HepG2 (cell line): Measurements from ENCODE around the gene MPC1. TPM values are rescaled to one million over a fixed set of nuclear protein-coding genes. Genes with fewer than 3 reads are reported as not detected.

Source experiments
- ATAC-seq: fragments of 200-7000 bp; cut with Tn5 transposase; 3 replicates; pipeline ENCODE4 v1.9.1; 2020; ENCODE audit warnings: mild to moderate bottlenecking, moderate library complexity
- BruUV-seq: library from RNA; stranded (reverse); fragments of 400-500 nt; replicated peaks from 2 replicates; lab custom pipeline; 2021; lab: Mats Ljungman, UMichigan
- CTCF ChIA-PET: fragments of 300-600 bp; formaldehyde crosslinking; extraction: SDS; loops from one replicate; lab custom pipeline; 2021; ENCODE audit warnings: low total read pairs, inconsistent platforms, low intra/inter-chr PET ratio; lab: Yijun Ruan, JAX
- POLR2A ChIA-PET: fragments of 350-600 bp; sonication (Branson Sonifier 250); formaldehyde crosslinking; loops from one replicate; lab custom pipeline; 2020; ENCODE audit warnings: antibody characterized with exemption, inconsistent platforms; lab: Yijun Ruan, JAX
- DNase-seq: peaks from one replicate; pipeline ENCODE4 v3.0.0-alpha.2; 2015; ENCODE audit warnings: low spot score
- FAIRE-seq: peaks from 3 replicates; lab custom pipeline; 2011; peaks lifted over from hg19 to GRCh38; lab: Jason Lieb, UNC
- H2AFZ ChIP-seq: one replicate; pipeline ENCODE4 v1.6.1; 2011; ENCODE audit warnings: low read length, inconsistent platforms
- H3K27ac ChIP-seq: fragments of 300-600 bp; 3 replicates; pipeline ENCODE4 v1.8.0; 2011; ENCODE audit warnings: mixed run types, mild to moderate bottlenecking, mixed read lengths, low read length, inconsistent platforms; ENCODE audit not compliant: insufficient read depth; ENCODE audit errors: extremely low read length
- H3K27me3 ChIP-seq, 2 experiments: fragments of 200-600 bp in 1 of 2; 2 replicates in 1 of 2; 3 replicates in 1 of 2; pipeline versions ENCODE4 v1.6.0 to v1.8.0; 2011; ENCODE audit warnings: low read length in 2 of 2, mild to moderate bottlenecking in 2 of 2, moderate library complexity in 2 of 2, inconsistent platforms in 1 of 2; ENCODE audit not compliant: insufficient read depth in 2 of 2, control insufficient read depth in 1 of 2
- H3K36me3 ChIP-seq, 2 experiments: fragments of 200-600 bp in 1 of 2; replicated peaks in 1 of 2; 2 replicates in 1 of 2; 3 replicates in 1 of 2; pipeline versions ENCODE4 v1.5.1 to v1.8.0; 2011; ENCODE audit warnings: low read length in 2 of 2, inconsistent platforms in 1 of 2; ENCODE audit not compliant: insufficient read depth in 2 of 2, control insufficient read depth in 1 of 2
- H3K4me1 ChIP-seq: 2 replicates; pipeline ENCODE4 v1.5.1; 2012; ENCODE audit warnings: low read length, inconsistent platforms; ENCODE audit not compliant: insufficient read depth
- H3K4me2 ChIP-seq: 2 replicates; pipeline ENCODE4 v1.6.0; 2011; ENCODE audit warnings: low read depth, low read length, inconsistent platforms
- H3K4me3 ChIP-seq, 3 experiments: fragments of 200-600 bp in 1 of 3; sonication (generic), shearing (Covaris generic) in 1 of 3; replicated peaks in 1 of 3; 2 replicates each; pipeline ENCODE4 v1.5.1; 2011 to 2016; ENCODE audit warnings: low read length in 3 of 3, inconsistent platforms in 2 of 3, low read depth in 2 of 3, mild to moderate bottlenecking in 2 of 3, control low read depth in 1 of 3, mixed read lengths in 1 of 3; ENCODE audit not compliant: insufficient read depth in 1 of 3
- H3K79me2 ChIP-seq: one replicate; pipeline ENCODE4 v1.6.1; 2011; ENCODE audit warnings: low read length, inconsistent platforms; ENCODE audit not compliant: insufficient read depth
- H3K9ac ChIP-seq: 2 replicates; pipeline ENCODE4 v1.6.0; 2011; ENCODE audit warnings: mild to moderate bottlenecking, low read depth, low read length, inconsistent platforms; ENCODE audit not compliant: insufficient read depth
- H3K9me3 ChIP-seq: 2 replicates; pipeline ENCODE4 v1.5.1; 2012; ENCODE audit warnings: mild to moderate bottlenecking, low read length
- H4K20me1 ChIP-seq: 2 replicates; pipeline ENCODE4 v1.6.0; 2011; ENCODE audit warnings: inconsistent platforms, mild to moderate bottlenecking, low read length, moderate library complexity; ENCODE audit not compliant: insufficient read depth
- ADNP ChIP-seq: sonication (generic); formaldehyde crosslinking; IDR thresholded peaks from 2 replicates; pipeline ENCODE4 v1.4.0; 2020; ENCODE audit warnings: missing genetic modification reagents
- GATAD1 ChIP-seq: IDR thresholded peaks from 2 replicates; pipeline ENCODE4 v1.6.1; 2016; ENCODE audit warnings: missing genetic modification reagents, missing compliant biosample characterization
- NFATC3 ChIP-seq: sonication (generic); formaldehyde crosslinking; IDR thresholded peaks from 2 replicates; pipeline ENCODE4 v1.5.1; 2020; ENCODE audit warnings: mild to moderate bottlenecking, missing genetic modification reagents
- NRL ChIP-seq: sonication (generic); formaldehyde crosslinking; IDR thresholded peaks from 2 replicates; pipeline ENCODE4 v1.5.0; 2020; ENCODE audit warnings: missing genetic modification reagents, mild to moderate bottlenecking, moderate library complexity, borderline replicate concordance
- PHF21A ChIP-seq: sonication (generic); formaldehyde crosslinking; IDR thresholded peaks from 2 replicates; pipeline ENCODE4 v1.5.0; 2020; ENCODE audit warnings: mild to moderate bottlenecking, missing genetic modification reagents
- ZFP1 ChIP-seq: IDR thresholded peaks from 2 replicates; pipeline ENCODE4 v1.6.1; 2016
- ZNF121 ChIP-seq: sonication (generic); formaldehyde crosslinking; IDR thresholded peaks from 2 replicates; pipeline ENCODE4 v1.5.0; 2020; ENCODE audit warnings: mild to moderate bottlenecking, missing genetic modification reagents
- ZNF513 ChIP-seq: sonication (generic); formaldehyde crosslinking; conservative IDR thresholded peaks from 2 replicates; pipeline ENCODE4 v1.5.0; 2020; ENCODE audit warnings: missing genetic modification reagents
- WGBS: methylation state at CpG from one replicate; pipeline ENCODE4 v1.1.6; 2017; ENCODE audit warnings: low lambda C conversion rate; 5-methylcytosine and 5-hydroxymethylcytosine counted together
- in situ Hi-C: cut with HindIII; loops from 2 replicates; pipeline ENCODE4 v1.10.0; 2017; ENCODE audit warnings: low pct_unique_long_range_greater_than_20kb; ENCODE audit not compliant: extremely low pct_ligation_motif_present
- intact Hi-C: fragments of 100-400 bp; cut with micrococcal nuclease; formaldehyde crosslinking; loops from one replicate; pipeline ENCODE4 v1.10.0; 2022; ENCODE audit not compliant: unreplicated experiment
- polyA plus RNA-seq, 8 experiments: library from polyadenylated mRNA; depleted of rRNA in 3 of 8; stranded (reverse) in 7 of 8; unstranded in 1 of 8; fragments of >200 nt; fragmentation: Illumina TruSeq in 4 of 8; extraction: Trizol in 4 of 8; gene quantifications; 2 replicates each; pipeline versions ENCODE4 v1.2.1 to v1.2.3, GENCODE V29; 2011 to 2016; ENCODE audit warnings: low read depth in 4 of 8, missing spikeins in 1 of 8, mixed read lengths in 1 of 8; ENCODE audit not compliant: insufficient read depth in 1 of 8
- total RNA-seq, 5 experiments: library from RNA; depleted of rRNA; stranded (reverse); fragments of >200 nt; fragmentation: Illumina TruSeq; extraction: Trizol; gene quantifications; 2 replicates each; pipeline ENCODE4 v1.2.3, GENCODE V29; 2016; ENCODE audit warnings: low read depth in 1 of 5
- TF ChIP-seq, protein P1 (sequence below): sonication (generic); formaldehyde crosslinking; IDR thresholded peaks from 2 replicates; pipeline ENCODE4 v1.5.1; 2020; ENCODE audit warnings: missing genetic modification reagents, mild to moderate bottlenecking, borderline replicate concordance
- TF ChIP-seq, protein P2 (sequence below): IDR thresholded peaks from 2 replicates; pipeline ENCODE4 v1.6.1; 2016; ENCODE audit warnings: mild to moderate bottlenecking

Gene MPC1
- total and polyA plus RNA-seq, 2 of the 13 experiments (the other 11 are each of a cell fraction or from before 2014, with no cell fraction given): 189 to 214 TPM

GRCh38 chr6:166365806-166366205 is 16.9 kb downstream of the MPC1 start:
- no peak for FAIRE-seq

More at GRCh38 chr6:166365806-166366205, 16.9 kb downstream of the MPC1 start:
- no peak overlapping the region for H3K9ac ChIP-seq
- peaks cover 28% of the 10 kb centered on the region for H3K4me1 ChIP-seq
- no peaks in the 10 kb centered on the region for H3K9me3 ChIP-seq
- no peaks in the 10 kb centered on the region for H3K27me3 ChIP-seq
- no peak for ATAC-seq
- no peaks in the 10 kb centered on the region for H3K79me2 ChIP-seq
- 98% methylated on average over 6 of the region's 6 CpGs for WGBS
- no TSS peak for BruUV-seq
- no peak for DNase-seq
- H3K4me2 ChIP-seq: no peak overlapping the region
- POLR2A ChIA-PET: no interaction called here
- no peak for TF ChIP-seq PHF21A
- TF ChIP-seq, protein P1, sequence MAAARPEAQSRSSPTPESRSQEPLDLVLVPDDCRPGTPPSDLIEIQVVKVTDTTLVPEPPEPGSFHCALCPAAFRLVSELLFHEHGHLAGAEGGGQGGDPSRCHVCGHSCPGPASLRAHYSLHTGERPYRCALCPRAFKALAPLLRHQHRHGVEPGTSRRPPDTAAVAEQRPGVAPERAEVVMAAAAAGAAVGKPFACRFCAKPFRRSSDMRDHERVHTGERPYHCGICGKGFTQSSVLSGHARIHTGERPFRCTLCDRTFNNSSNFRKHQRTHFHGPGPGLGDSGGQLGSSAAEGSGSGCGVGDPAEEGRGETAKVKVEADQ (CRISPR knock-in tag): no peak
- no peak for TF ChIP-seq NFATC3
- TF ChIP-seq ZNF121 (CRISPR knock-in tag): no peak
- TF ChIP-seq ADNP (CRISPR knock-in tag): no peak
- TF ChIP-seq, protein P2, sequence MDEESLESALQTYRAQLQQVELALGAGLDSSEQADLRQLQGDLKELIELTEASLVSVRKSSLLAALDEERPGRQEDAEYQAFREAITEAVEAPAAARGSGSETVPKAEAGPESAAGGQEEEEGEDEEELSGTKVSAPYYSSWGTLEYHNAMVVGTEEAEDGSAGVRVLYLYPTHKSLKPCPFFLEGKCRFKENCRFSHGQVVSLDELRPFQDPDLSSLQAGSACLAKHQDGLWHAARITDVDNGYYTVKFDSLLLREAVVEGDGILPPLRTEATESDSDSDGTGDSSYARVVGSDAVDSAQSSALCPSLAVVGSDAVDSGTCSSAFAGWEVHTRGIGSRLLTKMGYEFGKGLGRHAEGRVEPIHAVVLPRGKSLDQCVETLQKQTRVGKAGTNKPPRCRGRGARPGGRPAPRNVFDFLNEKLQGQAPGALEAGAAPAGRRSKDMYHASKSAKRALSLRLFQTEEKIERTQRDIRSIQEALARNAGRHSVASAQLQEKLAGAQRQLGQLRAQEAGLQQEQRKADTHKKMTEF (CRISPR knock-in tag): no peak
- TF ChIP-seq GATAD1: no peak
- TF ChIP-seq ZNF513 (CRISPR knock-in tag): no peak
- TF ChIP-seq ZFP1: no peak
- no peak for TF ChIP-seq NRL (CRISPR knock-in tag)
- H3K36me3 ChIP-seq: peaks cover 10 to 42% of the 10 kb centered on the region in 2 experiments
- no peaks in the 10 kb centered on the region for H4K20me1 ChIP-seq
- H3K4me3 ChIP-seq: no peak overlapping the region
- intact Hi-C loops: no loop called here
- in situ Hi-C loops: no loop called here
- CTCF ChIA-PET: no interaction called here
- H2AFZ ChIP-seq: no peak overlapping the region
- no peak overlapping the region for H3K27ac ChIP-seq
